Activated CD8-positive, alpha-beta memory T cell treated with anti-CD3 and anti-CD28 coated beads, Interleukin-2, amount 50 U/mL, for 4 hours (primary cell): Measurements from ENCODE around the gene ACAA1.
"Not testable (repeated sequence)": the region's sequence is repeated elsewhere in the genome, so short reads cannot be mapped to it uniquely, and the experiment has no call there.

Experiments
- DNase-seq: peaks from one replicate; pipeline ENCODE4 v3.0.0-alpha.2; 2020

Gene ACAA1

GRCh38 chr3:38136777-38137614 lies at the start of gene ACAA1:
Gene ACAA1, minus strand, starts transcription at chr3:38137127. Its CDS starts 92 bp downstream, at chr3:38137035.
- DNase-seq = peak; percentile 98

GRCh38 chr3:38177181-38177580 lies 40.3 kb upstream of the ACAA1 start:
- DNase-seq = no peak

GRCh38 chr3:38173834-38174418 lies 37.0 kb upstream of the ACAA1 start:
- no peak for DNase-seq

- DNase-seq = no peak
Observed at GRCh38 chr3:38171622-38172021, 34.7 kb upstream of the ACAA1 start.

- no peak for DNase-seq
Observed at GRCh38 chr3:38170722-38171121, 33.8 kb upstream of the ACAA1 start.

GRCh38 chr3:38169027-38169317 lies 32.0 kb upstream of the ACAA1 start:
- DNase-seq = no peak

- no peak for DNase-seq
Observed at GRCh38 chr3:38168151-38169026, 31.5 kb upstream of the ACAA1 start.

GRCh38 chr3:38167591-38167990 lies 30.7 kb upstream of the ACAA1 start:
- no peak for DNase-seq

GRCh38 chr3:38165722-38166387 lies 28.9 kb upstream of the ACAA1 start:
- no peak for DNase-seq

- peak; percentile 95 for DNase-seq
Observed at GRCh38 chr3:38164952-38165721, 28.2 kb upstream of the ACAA1 start, which contains the start of gene OXSR1. Gene OXSR1, plus strand, starts transcription at chr3:38165537. Its CDS starts 340 bp downstream, at chr3:38165877.

- DNase-seq = no peak
Observed at GRCh38 chr3:38164643-38164951, 27.7 kb upstream of the ACAA1 start.

GRCh38 chr3:38163841-38164642 lies 27.1 kb upstream of the ACAA1 start:
- DNase-seq = no peak

- no peak for DNase-seq
Observed at GRCh38 chr3:38163117-38163840, 26.4 kb upstream of the ACAA1 start.

- DNase-seq = not testable (repeated sequence)
Observed at GRCh38 chr3:38160704-38161103, 23.8 kb upstream of the ACAA1 start.

- no peak for DNase-seq
Observed at GRCh38 chr3:38158472-38158871, 21.5 kb upstream of the ACAA1 start.

GRCh38 chr3:38157595-38157994 lies 20.7 kb upstream of the ACAA1 start:
- no peak for DNase-seq

- no peak for DNase-seq
Observed at GRCh38 chr3:38157117-38157516, 20.2 kb upstream of the ACAA1 start.

GRCh38 chr3:38155825-38156224 lies 18.9 kb upstream of the ACAA1 start:
- no peak for DNase-seq

GRCh38 chr3:38154625-38155255 lies 17.8 kb upstream of the ACAA1 start:
- DNase-seq = no peak

GRCh38 chr3:38154033-38154494 lies 17.1 kb upstream of the ACAA1 start:
- no peak for DNase-seq
